HG02588 (cell line): ENCODE measurements around the gene DNAH7.

Experiments
- ATAC-seq: cut with Tn5 transposase; IDR thresholded peaks from one replicate; pipeline ENCODE4 v1.9.1; 2021; ENCODE audit warnings: mild to moderate bottlenecking, moderate library complexity; ENCODE audit not compliant: unreplicated experiment

Gene DNAH7

DNA sequence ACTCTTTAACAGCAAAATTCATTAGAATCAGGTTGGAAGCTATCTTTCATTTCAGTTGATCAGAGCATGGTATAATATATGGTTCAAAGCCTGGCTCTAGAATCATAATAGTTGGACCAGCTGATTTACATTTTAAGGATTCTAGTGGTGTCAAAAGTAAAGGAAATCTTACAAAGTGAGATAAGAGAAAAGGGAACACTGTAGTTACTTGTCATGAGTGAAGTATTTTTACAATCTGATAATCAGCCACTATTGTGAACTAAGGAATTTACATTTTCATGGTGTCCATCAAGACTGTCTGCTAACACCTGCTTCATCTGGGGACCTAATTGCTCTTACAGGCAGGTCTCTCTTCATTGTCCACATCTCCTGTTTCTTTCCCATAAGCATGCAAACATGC is 250.5 kb downstream of the DNAH7 start:
- no peak for ATAC-seq

DNA sequence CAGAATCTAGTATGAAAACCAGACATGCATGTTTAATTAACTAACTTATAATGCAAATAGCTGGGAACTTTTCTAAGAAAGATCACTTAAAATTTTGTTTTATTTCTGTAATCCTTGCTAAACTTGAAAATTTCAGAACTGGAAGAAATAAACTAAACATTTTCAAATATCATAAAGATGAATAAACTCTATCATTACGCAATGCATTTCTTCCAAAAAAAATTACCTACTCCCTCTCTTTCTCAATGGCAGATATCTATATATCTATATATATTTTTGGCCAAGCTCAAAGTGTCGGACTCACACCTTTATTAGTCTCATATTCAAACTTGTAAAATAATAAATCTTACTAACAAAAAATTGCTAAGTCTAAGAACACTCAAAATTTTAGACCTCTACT is 253.6 kb downstream of the DNAH7 start:
- no peak for ATAC-seq

GRCh38 chr2:195813421-195813820 is 255.2 kb downstream of the DNAH7 start:
- no peak for ATAC-seq

DNA sequence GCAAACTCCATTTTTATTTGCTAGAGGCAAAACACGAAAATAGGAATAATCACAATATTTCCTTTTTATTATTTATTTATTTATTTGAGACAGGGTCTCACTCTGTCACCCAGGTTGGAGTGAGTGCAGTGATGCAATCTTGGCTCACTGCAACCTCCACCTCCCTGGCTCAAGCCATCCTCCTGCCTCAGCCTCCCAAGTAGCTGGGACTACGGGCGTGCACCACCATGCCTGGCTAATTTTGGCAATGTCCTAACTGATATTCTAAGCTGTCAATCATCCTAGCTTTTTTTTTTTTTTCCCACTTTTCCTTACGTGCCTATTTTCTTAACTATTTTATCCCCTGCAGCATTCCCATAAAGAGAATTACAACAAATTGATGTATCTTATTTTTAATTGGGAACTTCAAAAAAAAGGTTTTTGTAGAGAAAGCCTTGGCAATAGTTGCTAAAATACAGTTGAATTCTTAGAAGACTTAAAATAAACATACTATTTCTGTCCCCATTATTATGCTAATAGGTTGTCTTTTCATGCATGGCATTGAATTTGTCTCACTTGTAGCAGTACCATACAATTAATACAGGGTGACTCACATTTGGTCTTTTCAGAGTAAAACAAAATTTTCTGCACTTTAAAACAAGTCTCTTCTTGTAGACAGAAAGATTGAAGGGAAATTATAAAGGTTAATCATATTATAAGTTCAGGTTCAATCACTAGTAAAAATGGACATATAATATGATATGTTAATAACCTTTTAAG is 258.1 kb downstream of the DNAH7 start:
- ATAC-seq = no peak

DNA sequence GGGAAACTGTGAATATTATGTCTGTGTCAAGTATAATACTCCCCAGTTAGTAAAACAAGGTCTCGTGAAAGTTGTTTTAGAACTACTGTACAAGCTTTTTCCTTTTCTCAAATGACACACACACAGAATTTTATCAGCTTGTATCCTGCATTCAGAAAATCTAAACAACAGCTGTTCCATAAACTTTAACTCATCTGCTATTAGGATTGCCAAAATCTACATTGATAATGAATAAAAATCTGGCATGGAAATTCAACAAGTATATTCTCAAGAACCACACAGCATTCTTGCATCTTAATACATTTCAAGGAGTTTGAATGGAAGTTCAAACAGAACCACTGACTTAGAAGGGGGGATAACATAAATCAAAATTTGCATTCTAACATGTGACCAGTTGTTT is 260.4 kb downstream of the DNAH7 start:
- ATAC-seq = no peak

GRCh38 chr2:195805283-195805976 is 263.2 kb downstream of the DNAH7 start:
- no peak for ATAC-seq

DNA sequence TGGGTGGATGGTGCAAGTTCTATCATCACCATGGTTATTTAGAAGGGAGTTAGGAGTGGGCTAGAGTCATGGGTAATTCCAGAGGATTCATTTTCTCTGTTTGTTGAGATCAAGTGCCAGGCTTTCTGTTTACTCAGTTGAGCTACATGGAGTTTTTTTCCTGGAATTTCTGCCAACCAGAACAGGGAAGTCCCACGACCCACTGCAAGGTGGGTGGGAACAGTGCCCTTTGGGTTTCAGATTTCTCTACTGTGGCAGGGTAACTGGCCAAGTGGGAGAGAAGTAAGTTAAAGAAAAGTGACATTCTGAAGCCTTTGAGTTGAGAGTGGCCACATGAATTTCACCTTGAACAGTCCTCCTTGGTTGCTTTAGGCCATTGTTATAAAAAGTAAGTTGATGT is 272.8 kb downstream of the DNAH7 start:
- ATAC-seq = no peak

- ATAC-seq = no peak
These were observed 274.8 kb downstream of the DNAH7 start for GRCh38 chr2:195793881-195794280.

GRCh38 chr2:195782156-195782555 is 286.5 kb downstream of the DNAH7 start:
- no peak for ATAC-seq

DNA sequence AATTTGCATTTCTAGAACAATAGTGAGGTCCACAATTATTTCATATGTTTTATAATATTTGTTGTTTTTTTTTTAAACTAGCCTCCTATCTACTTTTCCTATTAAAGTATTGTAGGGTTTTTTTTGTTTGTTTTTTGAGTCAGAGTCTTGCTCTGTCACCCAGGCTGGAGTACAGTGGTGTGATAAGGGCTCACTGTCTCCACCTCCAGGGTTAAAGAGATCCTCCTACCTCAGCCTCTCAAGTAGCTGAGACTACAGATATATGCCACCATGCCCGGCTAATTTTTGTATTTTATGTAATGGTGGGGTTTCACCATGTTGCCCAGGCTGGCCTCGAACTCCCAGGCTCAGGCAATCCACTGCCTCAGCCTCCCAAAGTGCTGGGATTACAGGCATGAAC is 289.1 kb downstream of the DNAH7 start:
- ATAC-seq = no peak

DNA sequence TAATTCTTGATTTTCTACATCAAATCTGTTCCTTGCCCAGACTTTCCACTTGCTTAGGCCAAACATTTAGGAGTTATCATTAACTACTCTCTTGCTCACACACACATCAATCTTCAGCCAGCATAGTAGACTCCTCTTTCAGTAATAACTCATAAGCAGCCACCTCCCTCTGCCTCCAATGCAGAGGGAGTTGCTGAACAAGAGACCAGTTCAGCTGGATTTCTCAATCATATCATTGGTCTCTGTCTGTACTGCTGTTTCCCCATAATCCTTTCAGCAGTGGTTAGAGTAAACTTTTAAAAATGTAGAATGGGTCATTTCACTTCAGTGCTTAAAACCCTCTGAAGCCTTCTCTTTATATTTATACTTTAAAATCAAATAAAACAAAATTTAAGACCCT is 298.7 kb downstream of the DNAH7 start:
- ATAC-seq = no peak

GRCh38 chr2:195768431-195768830 is 300.2 kb downstream of the DNAH7 start:
- no peak for ATAC-seq

GRCh38 chr2:195766691-195767090 is 301.9 kb downstream of the DNAH7 start:
- ATAC-seq = no peak

GRCh38 chr2:195763866-195764265 is 304.8 kb downstream of the DNAH7 start:
- no peak for ATAC-seq

GRCh38 chr2:195759877-195760276 is 308.8 kb downstream of the DNAH7 start:
- no peak for ATAC-seq

DNA sequence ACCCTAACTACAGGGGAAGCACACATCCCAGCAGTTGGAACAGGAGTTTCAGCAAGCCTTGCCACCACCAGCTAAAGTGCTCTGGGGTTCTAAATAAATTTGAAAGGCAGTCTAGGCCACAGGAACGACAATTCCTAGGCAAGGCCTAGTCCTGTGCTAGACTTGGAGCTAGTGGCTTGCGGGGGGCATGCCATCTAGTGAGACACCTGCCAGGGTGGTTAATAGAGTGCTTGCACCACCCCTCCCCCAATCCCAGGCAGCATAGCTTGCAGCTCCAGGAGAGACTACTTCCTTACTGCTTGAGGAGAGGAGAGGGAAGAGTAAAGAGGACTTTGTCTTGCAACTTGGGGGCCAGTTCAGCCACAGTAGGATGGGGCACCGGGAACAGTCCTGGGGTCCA is 309.8 kb downstream of the DNAH7 start:
- ATAC-seq = no peak

GRCh38 chr2:195756218-195756942 is 312.3 kb downstream of the DNAH7 start:
- ATAC-seq = no peak

DNA sequence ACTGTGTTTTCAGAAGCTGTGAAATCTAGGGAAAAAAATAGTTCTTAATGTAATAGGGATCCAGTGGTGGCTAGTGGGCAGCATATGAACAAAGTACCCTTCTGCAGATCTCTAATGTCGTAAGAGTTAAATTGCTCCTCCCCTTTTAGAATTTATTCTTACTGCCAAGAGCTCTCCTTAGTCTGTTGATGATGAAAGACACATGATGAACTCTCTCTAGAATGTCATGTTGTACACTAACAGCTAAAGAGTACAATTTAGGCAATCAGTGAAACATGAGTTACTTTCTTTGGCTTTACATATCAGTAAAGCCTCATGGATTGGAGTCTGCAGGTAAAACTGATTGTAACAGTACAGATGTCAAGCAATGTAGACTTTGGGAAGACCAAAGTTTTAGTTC is 327.4 kb downstream of the DNAH7 start:
- no peak for ATAC-seq

DNA sequence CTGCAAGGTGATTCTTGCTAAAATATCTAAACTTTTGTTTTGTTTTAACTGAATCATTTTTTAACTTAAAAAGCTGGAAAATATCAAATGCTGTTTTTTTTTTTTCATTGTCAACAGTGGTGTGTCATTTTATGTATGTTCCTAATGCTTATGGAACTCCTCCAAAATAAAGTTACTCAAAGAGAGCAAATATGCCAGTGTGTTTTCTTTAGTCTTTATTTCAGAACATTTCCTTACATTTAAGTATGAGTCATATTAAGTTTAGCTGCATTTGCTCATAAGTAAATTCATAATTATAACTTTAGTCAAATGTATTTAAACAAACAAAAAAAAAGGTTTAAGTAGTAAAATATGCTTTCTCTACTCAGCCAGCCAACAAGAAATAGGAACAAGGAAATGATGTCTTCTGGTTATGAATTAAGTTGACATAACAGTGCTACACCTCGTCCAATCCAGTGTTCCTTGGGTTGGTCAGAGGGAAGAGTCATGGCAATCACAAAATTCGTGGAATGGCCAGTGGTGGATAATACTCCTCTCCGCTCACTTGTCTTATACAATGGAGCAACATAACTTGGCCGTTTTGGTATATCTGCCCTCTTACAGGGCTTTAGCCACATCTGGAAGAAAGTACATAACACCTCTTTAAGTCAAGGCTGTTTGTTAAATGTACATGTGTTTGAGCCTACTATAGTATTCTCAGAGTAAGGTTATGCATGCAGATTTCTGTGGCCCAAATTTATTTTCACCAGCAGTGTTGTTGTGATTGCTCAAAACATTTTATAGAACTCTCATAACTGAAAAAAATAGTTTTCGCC is 330.9 kb downstream of the DNAH7 start:
- no peak for ATAC-seq

DNA sequence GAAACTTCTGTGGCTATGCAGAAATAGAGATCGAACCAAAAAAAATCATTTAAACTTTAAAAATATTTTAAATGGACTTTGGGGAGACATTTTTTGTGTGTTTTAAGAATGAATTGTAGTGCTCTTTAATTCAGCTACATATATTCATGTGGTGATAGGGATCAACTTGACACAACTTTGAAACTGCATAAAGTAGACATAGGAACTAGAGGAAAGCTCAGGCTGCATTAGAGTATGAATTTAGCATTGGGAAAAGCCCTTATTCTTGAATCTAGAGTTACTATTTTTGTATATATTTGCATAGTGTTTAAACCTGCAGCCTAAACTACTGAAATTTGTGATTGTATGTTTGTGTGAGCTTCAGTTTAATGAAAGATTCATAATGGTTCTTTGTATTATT is 333.3 kb downstream of the DNAH7 start:
- ATAC-seq = no peak

- no peak for ATAC-seq
These were observed 333.7 kb downstream of the DNAH7 start for GRCh38 chr2:195734931-195735330.
